PC-9 (cell line): ENCODE data around the gene SH3RF2. TPM values are rescaled to one million over a fixed set of nuclear protein-coding genes. Genes with fewer than 3 reads are reported as not detected.
A peak's percentile ranks its signal among the peaks of the same experiment; 100 is the strongest.

ENCODE experiments used
- BruUV-seq: library from RNA; stranded (reverse); fragments of 400-500 nt; replicated peaks from 2 replicates; lab custom pipeline; 2021; lab: Mats Ljungman, UMichigan
- CTCF ChIA-PET: fragments of 300-600 bp; sonication (Branson Sonifier 250); formaldehyde crosslinking; loops from one replicate; lab custom pipeline; 2022; ENCODE audit warnings: antibody characterized with exemption; lab: Charles Lee
- POLR2A ChIA-PET: fragments of 300-600 bp; sonication (Branson Sonifier 250); formaldehyde crosslinking; loops from one replicate; lab custom pipeline; 2022; ENCODE audit warnings: antibody characterized with exemption; ENCODE audit not compliant: unreplicated experiment; lab: Charles Lee
- DNase-seq, 2 experiments: peaks; one replicate each; pipeline versions ENCODE4 v3.0.0 to v3.0.0-alpha.2; 2015 to 2022; ENCODE audit warnings: mixed read lengths in 1 of 2
- H2AFZ ChIP-seq: fragments of 200-600 bp; sonication (generic); 2 replicates; pipeline ENCODE4 v1.8.1; 2017; ENCODE audit warnings: antibody characterized with exemption
- H3F3A ChIP-seq: fragments of 200-600 bp; sonication (generic); 2 replicates; pipeline ENCODE4 v1.8.1; 2017; ENCODE audit warnings: antibody characterized with exemption, mild to moderate bottlenecking, low read depth; ENCODE audit not compliant: insufficient read depth
- H3K27ac ChIP-seq: fragments of 200-600 bp; sonication (generic); 2 replicates; pipeline ENCODE4 v1.6.1; 2016; ENCODE audit warnings: mixed run types
- H3K27me3 ChIP-seq: fragments of 200-600 bp; sonication (generic); 2 replicates; pipeline ENCODE4 v1.6.1; 2016; ENCODE audit warnings: low read depth, mixed run types; ENCODE audit not compliant: insufficient read depth
- H3K36me3 ChIP-seq: fragments of 200-600 bp; sonication (generic); 2 replicates; pipeline ENCODE4 v1.6.1; 2016; ENCODE audit warnings: low read depth, mixed run types
- H3K4me1 ChIP-seq: fragments of 200-600 bp; sonication (generic); replicated peaks from 2 replicates; pipeline ENCODE4 v1.6.1; 2016; ENCODE audit warnings: mixed run types; ENCODE audit not compliant: insufficient read depth
- H3K4me2 ChIP-seq: fragments of 200-600 bp; sonication (generic); 2 replicates; pipeline ENCODE4 v1.6.1; 2017; ENCODE audit warnings: mixed run types
- H3K4me3 ChIP-seq: fragments of 200-600 bp; sonication (generic); 2 replicates; pipeline ENCODE4 v1.6.1; 2016; ENCODE audit warnings: mixed run types
- H3K79me2 ChIP-seq: fragments of 200-600 bp; sonication (generic); 2 replicates; pipeline ENCODE4 v1.6.1; 2017; ENCODE audit warnings: low read depth, mixed run types
- H3K9me2 ChIP-seq: fragments of 200-600 bp; sonication (generic); 2 replicates; pipeline ENCODE4 v1.8.1; 2017; ENCODE audit warnings: mild to moderate bottlenecking; ENCODE audit not compliant: insufficient read depth
- H3K9me3 ChIP-seq: fragments of 200-600 bp; sonication (generic); 2 replicates; pipeline ENCODE4 v1.8.1; 2016; ENCODE audit warnings: low read depth; ENCODE audit not compliant: insufficient read depth
- H4K20me1 ChIP-seq: fragments of 200-600 bp; sonication (generic); 2 replicates; pipeline ENCODE4 v1.8.1; 2017; ENCODE audit not compliant: insufficient read depth
- EZH2 ChIP-seq: fragments of 200-600 bp; sonication (generic); IDR thresholded peaks from 2 replicates; pipeline ENCODE4 v1.8.0; 2017; ENCODE audit warnings: antibody characterized with exemption, low read depth
- intact Hi-C: fragments of 100-400 bp; cut with micrococcal nuclease; formaldehyde crosslinking; loops from one replicate; pipeline ENCODE4 v1.10.0; 2022; ENCODE audit not compliant: unreplicated experiment
- total RNA-seq: library from RNA; stranded (reverse); gene quantifications from 2 replicates; pipeline ENCODE4 v1.2.3, GENCODE V29; 2021
- TF ChIP-seq, protein P1 (sequence below): fragments of 200-600 bp; sonication (generic); conservative IDR thresholded peaks from 2 replicates; pipeline ENCODE4 v1.6.1; 2017; ENCODE audit warnings: mixed run types, antibody characterized with exemption, mild to moderate bottlenecking, moderate library complexity

The SH3RF2 gene
- total RNA-seq, 1 experiment from 2014 or later = 37.2 TPM

DNA sequence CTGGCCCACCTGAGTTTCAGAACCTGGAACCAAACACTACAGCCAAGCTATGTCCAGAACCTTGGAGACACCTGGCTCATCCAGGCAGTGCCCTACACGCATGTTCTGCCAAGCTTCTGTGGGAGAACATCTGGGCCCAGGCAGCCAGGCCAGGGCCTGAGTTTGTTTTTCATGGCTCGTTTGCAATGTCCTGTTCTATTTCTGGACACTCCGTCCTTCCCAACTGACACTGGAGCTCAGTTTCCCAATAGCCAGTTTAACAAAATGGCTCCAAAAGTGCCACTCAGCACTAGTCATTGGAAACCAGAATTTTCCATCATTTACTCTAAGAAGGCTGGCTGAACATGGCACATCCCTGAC is 38.6 kb downstream of the SH3RF2 start:
- no TSS peak for BruUV-seq
- H3F3A ChIP-seq = peaks cover 18% of the 10 kb centered on the region
- no peak overlapping the region for H2AFZ ChIP-seq
- H3K4me2 ChIP-seq = no peak overlapping the region; the same call in 1 of the 2 replicates
- H3K79me2 ChIP-seq = no peaks in the 10 kb centered on the region
- no peaks in the 10 kb centered on the region for H3K9me2 ChIP-seq
- no peak overlapping the region for H3K4me3 ChIP-seq
- peaks cover 41% of the 10 kb centered on the region for H3K4me1 ChIP-seq
- no peaks in the 10 kb centered on the region for H4K20me1 ChIP-seq
- no peaks in the 10 kb centered on the region for H3K9me3 ChIP-seq
- no peaks in the 10 kb centered on the region for H3K36me3 ChIP-seq
- ChIA-PET POLR2A (interaction anchor here (0.5 to 0.6 kb wide), 2 partner anchors 35 to 49 kb away, joined by 4 to 7 read pairs; no protein-coding TSS in a partner anchor), CTCF (no interaction called here)
- H3K27me3 ChIP-seq = no peaks in the 10 kb centered on the region
- TF ChIP-seq EZH2 = no peak
- TF ChIP-seq, protein P1, sequence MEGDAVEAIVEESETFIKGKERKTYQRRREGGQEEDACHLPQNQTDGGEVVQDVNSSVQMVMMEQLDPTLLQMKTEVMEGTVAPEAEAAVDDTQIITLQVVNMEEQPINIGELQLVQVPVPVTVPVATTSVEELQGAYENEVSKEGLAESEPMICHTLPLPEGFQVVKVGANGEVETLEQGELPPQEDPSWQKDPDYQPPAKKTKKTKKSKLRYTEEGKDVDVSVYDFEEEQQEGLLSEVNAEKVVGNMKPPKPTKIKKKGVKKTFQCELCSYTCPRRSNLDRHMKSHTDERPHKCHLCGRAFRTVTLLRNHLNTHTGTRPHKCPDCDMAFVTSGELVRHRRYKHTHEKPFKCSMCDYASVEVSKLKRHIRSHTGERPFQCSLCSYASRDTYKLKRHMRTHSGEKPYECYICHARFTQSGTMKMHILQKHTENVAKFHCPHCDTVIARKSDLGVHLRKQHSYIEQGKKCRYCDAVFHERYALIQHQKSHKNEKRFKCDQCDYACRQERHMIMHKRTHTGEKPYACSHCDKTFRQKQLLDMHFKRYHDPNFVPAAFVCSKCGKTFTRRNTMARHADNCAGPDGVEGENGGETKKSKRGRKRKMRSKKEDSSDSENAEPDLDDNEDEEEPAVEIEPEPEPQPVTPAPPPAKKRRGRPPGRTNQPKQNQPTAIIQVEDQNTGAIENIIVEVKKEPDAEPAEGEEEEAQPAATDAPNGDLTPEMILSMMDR = no peak
- no peak overlapping the region for H3K27ac ChIP-seq
- intact Hi-C loops = loop anchor here (1.0 to 5.0 kb wide), 4 partner anchors 14 to 52 kb away; partner anchors contain the start of gene SH3RF2
- no peak for DNase-seq

DNA sequence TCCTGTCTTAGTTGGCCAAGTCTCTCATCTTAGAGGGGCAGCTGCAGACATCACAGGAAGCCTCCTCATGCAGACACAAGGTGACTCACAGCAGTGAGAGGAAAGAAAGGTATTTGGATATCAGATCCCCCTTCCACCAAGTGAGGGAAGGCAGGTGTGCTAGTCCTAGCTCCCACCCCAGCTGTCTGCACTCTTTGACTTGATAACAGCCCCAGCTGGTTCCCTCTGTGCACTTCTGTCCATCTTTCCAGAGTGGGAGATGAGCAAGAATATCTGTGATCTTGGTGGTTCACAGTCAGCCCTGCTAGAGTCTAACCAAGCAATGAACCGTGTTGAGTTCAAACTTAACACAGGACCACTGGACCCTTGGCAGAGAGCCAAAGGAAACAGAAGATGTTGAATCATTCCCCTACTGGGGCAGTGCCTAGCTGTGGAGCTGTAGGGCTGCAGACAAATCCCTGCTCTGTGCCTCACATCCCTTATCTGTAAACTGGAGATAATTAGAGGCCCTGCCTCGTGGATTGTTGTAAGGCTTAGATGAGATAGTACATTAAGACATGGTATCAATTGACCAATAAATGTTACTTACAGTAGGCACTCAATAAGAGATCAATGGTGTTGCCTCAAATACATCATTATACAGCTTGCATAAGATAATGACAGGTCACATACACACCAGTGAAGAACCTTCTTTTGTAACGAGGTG is 39.1 kb downstream of the SH3RF2 start:
- H3K4me2 ChIP-seq = peak overlapping the region; percentile 34
- H3K4me3 ChIP-seq = no peak overlapping the region
- TF ChIP-seq, protein P1 = no peak
- no peak for TF ChIP-seq EZH2
- peaks cover 18% of the 10 kb centered on the region for H3F3A ChIP-seq
- peak; percentile 66 to 77 for DNase-seq
- H3K27ac ChIP-seq = peak overlapping the region; percentile 32; the same call in 1 of the 2 replicates
- H3K4me1 ChIP-seq = peaks cover 46% of the 10 kb centered on the region
- H3K27me3 ChIP-seq = no peaks in the 10 kb centered on the region
- ChIA-PET POLR2A (interaction anchor here (0.5 to 0.7 kb wide), 4 partner anchors 36 to 73 kb away, joined by 4 to 7 read pairs (median 6); no protein-coding TSS in a partner anchor), CTCF (interaction anchor here (0.6 to 1.3 kb wide), 4 partner anchors 15 to 475 kb away, joined by 4 to 7 read pairs (median 5); partner anchors contain the start of gene SH3RF2)
- no peak overlapping the region for H2AFZ ChIP-seq
- H3K9me3 ChIP-seq = no peaks in the 10 kb centered on the region
- no peaks in the 10 kb centered on the region for H4K20me1 ChIP-seq
- no peaks in the 10 kb centered on the region for H3K36me3 ChIP-seq
- no peaks in the 10 kb centered on the region for H3K9me2 ChIP-seq
- no TSS peak for BruUV-seq
- H3K79me2 ChIP-seq = no peaks in the 10 kb centered on the region
- intact Hi-C loops = loop anchor here (1.0 to 5.0 kb wide), 4 partner anchors 14 to 52 kb away; partner anchors contain the start of gene SH3RF2

DNA sequence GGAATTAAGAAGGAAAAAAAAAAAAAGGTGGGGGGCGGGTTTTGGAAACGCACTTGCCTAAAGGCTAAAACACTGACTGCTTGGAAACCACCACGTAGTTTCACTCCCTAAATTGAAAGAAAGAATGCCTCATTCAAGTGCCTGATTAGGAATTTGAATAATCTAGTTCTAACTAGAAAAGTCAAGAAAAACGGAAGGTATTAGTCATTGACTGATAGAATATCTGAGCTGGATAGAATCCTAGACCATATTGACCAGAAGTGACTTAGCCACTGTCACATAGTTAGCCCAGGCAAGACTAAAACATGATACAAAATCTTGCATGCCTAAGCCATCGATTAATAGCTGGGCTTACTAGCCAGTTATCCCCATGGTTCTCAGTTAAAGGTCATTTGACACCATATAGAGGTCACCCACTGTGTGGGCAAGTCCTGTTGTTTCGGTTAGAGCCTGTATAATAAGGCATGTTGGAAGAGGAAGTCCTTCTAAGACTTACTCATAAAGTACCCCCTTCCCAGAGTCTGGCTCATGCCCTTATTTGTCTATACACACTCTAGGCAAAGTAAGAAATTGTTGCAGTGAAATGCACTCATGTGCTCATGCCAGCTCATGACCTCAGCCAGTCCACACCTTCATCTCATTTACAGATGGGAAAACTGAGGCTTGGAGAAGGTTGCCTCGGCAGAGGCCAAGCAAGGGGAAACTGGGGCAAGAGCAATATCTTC is 40.2 kb downstream of the SH3RF2 start:
- Histone ChIP-seq H3K79me2 (no peaks in the 10 kb centered on the region), H3K36me3 (no peaks in the 10 kb centered on the region), H3K27ac (no peak overlapping the region), H3F3A (peaks cover 27% of the 10 kb centered on the region), H4K20me1 (no peaks in the 10 kb centered on the region), H3K27me3 (no peaks in the 10 kb centered on the region), H3K9me3 (no peaks in the 10 kb centered on the region), H3K9me2 (no peaks in the 10 kb centered on the region), H3K4me1 (peaks cover 57% of the 10 kb centered on the region), H2AFZ (no peak overlapping the region), H3K4me3 (no peak overlapping the region), H3K4me2 (no peak overlapping the region)
- ChIA-PET CTCF (interaction anchor here (0.6 to 1.3 kb wide), 4 partner anchors 16 to 476 kb away, joined by 4 to 7 read pairs (median 5); partner anchors contain the start of gene SH3RF2), POLR2A (interaction anchor here (0.6 to 0.8 kb wide), 7 partner anchors 16 to 1576 kb away, joined by 3 to 16 read pairs (median 6); no protein-coding TSS in a partner anchor)
- intact Hi-C loops = loop anchor here (5.0 kb wide), 1 partner anchor 51 kb away; no protein-coding TSS in a partner anchor
- DNase-seq = no peak
- no TSS peak for BruUV-seq
- TF ChIP-seq, protein P1 = no peak
- TF ChIP-seq EZH2 = no peak
